GM23248 (cell line): ENCODE data around the gene GRPEL1. TPM values are rescaled to one million over a fixed set of nuclear protein-coding genes. Genes with fewer than 3 reads are reported as not detected.
A peak's percentile ranks its signal among the peaks of the same experiment; 100 is the strongest.

Experiments used
- DNase-seq: peaks from one replicate; pipeline ENCODE4 v3.0.0-alpha.2; 2015
- H2AFZ ChIP-seq: fragments of 200-600 bp; sonication (generic); 2 replicates; pipeline ENCODE4 v1.6.1; 2016; ENCODE audit warnings: antibody characterized with exemption
- H3F3A ChIP-seq: fragments of 200-600 bp; sonication (generic); 2 replicates; pipeline ENCODE4 v1.6.1; 2016; ENCODE audit warnings: mild to moderate bottlenecking, antibody characterized with exemption, mixed run types; ENCODE audit not compliant: insufficient read depth
- H3K27ac ChIP-seq: fragments of 200-600 bp; sonication (generic); 2 replicates; pipeline ENCODE4 v1.5.1; 2016; ENCODE audit warnings: mild to moderate bottlenecking
- H3K27me3 ChIP-seq: fragments of 200-600 bp; sonication (generic); replicated peaks from 2 replicates; pipeline ENCODE4 v1.6.1; 2016; ENCODE audit warnings: mild to moderate bottlenecking; ENCODE audit not compliant: insufficient read depth
- H3K36me3 ChIP-seq: fragments of 200-600 bp; sonication (generic); 2 replicates; pipeline ENCODE4 v1.6.1; 2016; ENCODE audit warnings: low read depth, mild to moderate bottlenecking
- H3K4me1 ChIP-seq: fragments of 200-600 bp; sonication (generic); 2 replicates; pipeline ENCODE4 v1.6.1; 2016; ENCODE audit warnings: mild to moderate bottlenecking; ENCODE audit not compliant: insufficient read depth
- H3K4me2 ChIP-seq: fragments of 200-600 bp; sonication (generic); one replicate; pipeline ENCODE4 v1.6.1; 2016; ENCODE audit warnings: mild to moderate bottlenecking; ENCODE audit not compliant: unreplicated experiment
- H3K4me3 ChIP-seq: fragments of 200-600 bp; sonication (generic); 2 replicates; pipeline ENCODE4 v1.5.1; 2016; ENCODE audit warnings: mild to moderate bottlenecking
- H3K79me2 ChIP-seq: fragments of 200-600 bp; sonication (generic); 2 replicates; pipeline ENCODE4 v1.6.1; 2016; ENCODE audit warnings: mild to moderate bottlenecking; ENCODE audit not compliant: insufficient read depth
- H3K9ac ChIP-seq: fragments of 200-600 bp; sonication (generic); 2 replicates; pipeline ENCODE4 v1.6.1; 2016; ENCODE audit warnings: mild to moderate bottlenecking
- H3K9me2 ChIP-seq: fragments of 200-600 bp; sonication (generic); 2 replicates; pipeline ENCODE4 v1.6.1; 2016; ENCODE audit warnings: mixed run types, mild to moderate bottlenecking, moderate library complexity; ENCODE audit not compliant: insufficient read depth
- H3K9me3 ChIP-seq: fragments of 200-600 bp; sonication (generic); one replicate; pipeline ENCODE4 v1.6.1; 2017; ENCODE audit warnings: low read depth
- H4K20me1 ChIP-seq: fragments of 200-600 bp; sonication (generic); 2 replicates; pipeline ENCODE4 v1.6.0; 2016; ENCODE audit not compliant: insufficient read depth
- EZH2 ChIP-seq: fragments of 200-600 bp; sonication (generic); IDR thresholded peaks from 2 replicates; pipeline ENCODE4 v1.6.1; 2018; ENCODE audit warnings: antibody characterized with exemption, mild to moderate bottlenecking; ENCODE audit not compliant: insufficient read depth, poor library complexity, severe bottlenecking
- EZH2phosphoT487 ChIP-seq: fragments of 200-600 bp; sonication (generic); IDR thresholded peaks from 2 replicates; pipeline ENCODE4 v1.6.1; 2018; ENCODE audit warnings: antibody characterized with exemption, moderate library complexity, mild to moderate bottlenecking, low read depth; ENCODE audit not compliant: insufficient read depth
- WGBS, 2 experiments: methylation state at CpG; one replicate each; pipeline ENCODE4 v1.1.6; 2015 to 2017; ENCODE audit warnings: low lambda C conversion rate in 2 of 2, low coverage in 1 of 2; ENCODE audit errors: missing lambda C conversion rate in 2 of 2; 5-methylcytosine and 5-hydroxymethylcytosine counted together
- in situ Hi-C: fragments of 300-500 bp; cut with MboI; formaldehyde crosslinking; loops from 2 replicates; pipeline ENCODE4 v1.15.0; 2020
- polyA plus RNA-seq: library from polyadenylated mRNA; unstranded; fragments of >200 nt; fragmentation: Nextera tagmentation; extraction: Ambion mirVana; gene quantifications from 2 replicates; pipeline ENCODE4 v1.2.1, GENCODE V29; 2016
- total RNA-seq: library from RNA; depleted of rRNA; stranded (reverse); fragments of >200 nt; shearing (Covaris generic); gene quantifications from 2 replicates; pipeline ENCODE4 v1.2.3, GENCODE V29; 2014

The GRPEL1 gene
- total and polyA plus RNA-seq, 2 experiments from 2014 or later, result 41.8 to 85.5 TPM

- peak overlapping the region; percentile 81 for H3K27ac ChIP-seq
- H3K4me3 ChIP-seq, result peak overlapping the region; percentile 85
- in situ Hi-C loops, result no loop called here
- H3K27me3 ChIP-seq, result no peaks in the 10 kb centered on the region
- H3K4me1 ChIP-seq, result peaks cover 10% of the 10 kb centered on the region
- WGBS, 2 experiments, result 24 to 25% methylated on average over 20 of the region's 20 CpGs
- H3K36me3 ChIP-seq, result peaks cover 4% of the 10 kb centered on the region; the same call in 1 of the 2 replicates
- no peak for TF ChIP-seq EZH2
- no peak for TF ChIP-seq EZH2phosphoT487
- peak overlapping the region; percentile 83 for H3K4me2 ChIP-seq
- no peaks in the 10 kb centered on the region for H3K9me2 ChIP-seq
- no peaks in the 10 kb centered on the region; the same call in 1 of the 2 replicates for H4K20me1 ChIP-seq
- H3K79me2 ChIP-seq, result peaks cover 39% of the 10 kb centered on the region
- H3K9ac ChIP-seq, result peak overlapping the region; percentile 83
- peak; percentile 57 for DNase-seq
- H3K9me3 ChIP-seq, result no peaks in the 10 kb centered on the region
- H3F3A ChIP-seq, result no peaks in the 10 kb centered on the region
- H2AFZ ChIP-seq, result peak overlapping the region; percentile 92
Measured at GRCh38 chr4:7068883-7069282, 1.0 kb upstream of the GRPEL1 start.

- no peak for DNase-seq
- Histone ChIP-seq H3K27ac (peak overlapping the region; percentile 81), H4K20me1 (no peaks in the 10 kb centered on the region; the same call in 1 of the 2 replicates), H3K9me2 (no peaks in the 10 kb centered on the region), H3K79me2 (peaks cover 44% of the 10 kb centered on the region), H3K9me3 (no peaks in the 10 kb centered on the region), H3K27me3 (no peaks in the 10 kb centered on the region), H3K36me3 (peaks cover 9% of the 10 kb centered on the region), H3K4me1 (peaks cover 10% of the 10 kb centered on the region), H3F3A (no peaks in the 10 kb centered on the region), H3K9ac (peak overlapping the region; percentile 83), H3K4me2 (peak overlapping the region; percentile 83), H3K4me3 (peak overlapping the region; percentile 85), H2AFZ (peak overlapping the region; percentile 92)
- 0% methylated on average over 26 to 49 of the region's 50 CpGs for WGBS, 2 experiments
- in situ Hi-C loops, result no loop called here
- TF ChIP-seq EZH2 (no peak), EZH2phosphoT487 (no peak)
Measured at GRCh38 chr4:7068279-7068842, 497 bp upstream of the GRPEL1 start.

- Histone ChIP-seq H3K36me3 (peaks cover 18% of the 10 kb centered on the region), H3K9me3 (no peaks in the 10 kb centered on the region), H3K9ac (peak overlapping the region; percentile 88), H3F3A (0 out of 2 replicates have a peak, but pooled peaks cover under 1% of the 10 kb centered on the region), H3K4me1 (peaks cover 10% of the 10 kb centered on the region), H3K4me3 (peak overlapping the region; percentile 85), H4K20me1 (no peaks in the 10 kb centered on the region; the same call in 1 of the 2 replicates), H3K27ac (peak overlapping the region; percentile 67), H3K79me2 (peaks cover 55% of the 10 kb centered on the region), H2AFZ (peak overlapping the region; percentile 70; the same call in 1 of the 2 replicates), H3K4me2 (peak overlapping the region; percentile 90), H3K9me2 (no peaks in the 10 kb centered on the region), H3K27me3 (no peaks in the 10 kb centered on the region)
- TF ChIP-seq EZH2 (no peak), EZH2phosphoT487 (no peak)
- DNase-seq, result no peak
- in situ Hi-C loops, result no loop called here
- 2 to 5% methylated on average over 13 of the region's 13 CpGs for WGBS, 2 experiments
Measured at GRCh38 chr4:7067126-7067451, 775 bp downstream of the GRPEL1 start.

- Histone ChIP-seq H2AFZ (no peak overlapping the region), H3K4me2 (peak overlapping the region; percentile 90), H3K9me2 (no peaks in the 10 kb centered on the region), H3K27me3 (no peaks in the 10 kb centered on the region), H3K36me3 (peaks cover 24% of the 10 kb centered on the region), H3K4me3 (peak overlapping the region; percentile 85), H3K9ac (peak overlapping the region; percentile 88), H3K79me2 (peaks cover 60% of the 10 kb centered on the region), H3K4me1 (peaks cover 10% of the 10 kb centered on the region), H4K20me1 (no peaks in the 10 kb centered on the region; the same call in 1 of the 2 replicates), H3K27ac (0 out of 2 replicates have a peak overlapping the region, but pooled peaks have one; percentile 67), H3K9me3 (no peaks in the 10 kb centered on the region), H3F3A (0 out of 2 replicates have a peak, but pooled peaks cover 6% of the 10 kb centered on the region)
- in situ Hi-C loops, result no loop called here
- no peak for DNase-seq
- TF ChIP-seq EZH2, result no peak
- TF ChIP-seq EZH2phosphoT487, result no peak
- 60 to 68% methylated on average over 4 of the region's 4 CpGs for WGBS, 2 experiments
Measured at GRCh38 chr4:7066493-7066892, 1.4 kb downstream of the GRPEL1 start.
